Kidney epithelial cell (primary cell): Measurements from ENCODE around the gene GTF2E1. TPM values are rescaled to one million over a fixed set of nuclear protein-coding genes. Genes with fewer than 3 reads are reported as not detected.
"Not testable (repeated sequence)": the region's sequence is repeated elsewhere in the genome, so short reads cannot be mapped to it uniquely, and the experiment has no call there.

Source experiments
- DNase-seq: peaks from one replicate; pipeline ENCODE4 v3.0.0-alpha.2; 2010; ENCODE audit warnings: low read depth
- H3K27me3 ChIP-seq: 2 replicates; pipeline ENCODE4 v1.6.0; 2011; ENCODE audit warnings: low read length; ENCODE audit not compliant: control insufficient read depth, insufficient read depth
- H3K36me3 ChIP-seq: 2 replicates; pipeline ENCODE4 v1.5.1; 2011; ENCODE audit warnings: low read length; ENCODE audit not compliant: control insufficient read depth, insufficient read depth
- H3K4me3 ChIP-seq: 2 replicates; pipeline ENCODE4 v1.5.1; 2011; ENCODE audit warnings: low read depth, mild to moderate bottlenecking, control low read depth, low read length
- CTCF ChIP-seq: IDR thresholded peaks from 2 replicates; pipeline ENCODE4 v1.5.1; 2011; ENCODE audit warnings: mild to moderate bottlenecking, moderate library complexity, low read length, control low read depth, inconsistent platforms; ENCODE audit not compliant: insufficient read depth, poor library complexity, severe bottlenecking
- total RNA-seq: library from RNA; depleted of rRNA; stranded (reverse); fragments of >200 nt; gene quantifications from 2 replicates; pipeline ENCODE4 v1.2.3, GENCODE V29; 2015

GTF2E1 gene
- total RNA-seq, 1 donor from 2014 or later, result 20.0 TPM

GRCh38 chr3:120752230-120752629 lies 9.7 kb downstream of the GTF2E1 start:
- H3K4me3 ChIP-seq, result no peak overlapping the region
- TF ChIP-seq CTCF, result no peak
- no peaks in the 10 kb centered on the region for H3K27me3 ChIP-seq
- no peak for DNase-seq
- H3K36me3 ChIP-seq, result no peaks in the 10 kb centered on the region

- no peak for DNase-seq
- Histone ChIP-seq H3K27me3 (no peaks in the 10 kb centered on the region), H3K36me3 (no peaks in the 10 kb centered on the region), H3K4me3 (no peak overlapping the region)
- no peak for TF ChIP-seq CTCF
These were observed 10.3 kb downstream of the GTF2E1 start for GRCh38 chr3:120752865-120753264.

GRCh38 chr3:120753810-120754209 lies 11.3 kb downstream of the GTF2E1 start:
- Histone ChIP-seq H3K36me3 (no peaks in the 10 kb centered on the region), H3K4me3 (no peak overlapping the region), H3K27me3 (no peaks in the 10 kb centered on the region)
- DNase-seq, result no peak
- TF ChIP-seq CTCF, result no peak

- Histone ChIP-seq H3K36me3 (no peaks in the 10 kb centered on the region), H3K27me3 (no peaks in the 10 kb centered on the region), H3K4me3 (no peak overlapping the region)
- TF ChIP-seq CTCF, result no peak
- no peak for DNase-seq
These were observed 13.5 kb downstream of the GTF2E1 start for GRCh38 chr3:120756061-120756460.

GRCh38 chr3:120758551-120758950 lies 16.0 kb downstream of the GTF2E1 start:
- DNase-seq, H3K4me3 ChIP-seq, H3K27me3 ChIP-seq, H3K36me3 ChIP-seq: not testable (repeated sequence)

DNA sequence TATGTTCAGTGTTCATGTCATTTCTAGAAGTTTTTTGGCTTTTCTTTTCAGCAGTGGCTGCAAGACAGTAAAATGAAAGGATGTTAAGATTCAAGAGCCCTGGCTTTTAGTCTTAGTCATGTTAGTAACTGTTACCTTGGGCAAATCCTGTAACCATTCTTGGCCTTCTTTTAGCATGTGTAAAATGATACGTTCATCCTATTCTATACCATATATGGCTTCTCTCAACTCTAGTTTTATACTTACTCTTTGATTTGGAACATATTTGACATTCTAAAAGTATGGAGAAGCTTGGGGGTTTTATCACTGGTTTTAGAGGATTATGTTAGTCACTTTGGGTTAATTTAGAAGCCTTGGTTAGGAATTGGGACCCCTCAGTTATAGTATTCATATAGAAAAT lies 20.1 kb downstream of the GTF2E1 start:
- no peak for DNase-seq

More for the DNA sequence above, 20.1 kb downstream of the GTF2E1 start:
- TF ChIP-seq CTCF, result no peak
- Histone ChIP-seq H3K4me3 (no peak overlapping the region), H3K27me3 (no peaks in the 10 kb centered on the region), H3K36me3 (no peaks in the 10 kb centered on the region)
